Transverse colon (tissue), 4 donors: ENCODE results near the gene GCFC2. TPM values are rescaled to one million over a fixed set of nuclear protein-coding genes. Genes with fewer than 3 reads are reported as not detected.

ENCODE experiments used
- DNase-seq: peaks from one replicate; pipeline ENCODE4 v3.0.0-alpha.2; 2019
- H3K27ac ChIP-seq, 4 donors: fragments of 200-600 bp; sonication (generic); 2 replicates each; pipeline ENCODE4 v1.5.1; 2016 to 2018; ENCODE audit warnings: inconsistent platforms in 4 of 4
- H3K27me3 ChIP-seq: fragments of 200-600 bp; sonication (generic); 2 replicates; pipeline ENCODE4 v1.5.1; 2017; ENCODE audit warnings: inconsistent platforms
- H3K36me3 ChIP-seq, 4 donors: fragments of 200-600 bp; sonication (generic); 2 replicates each; pipeline ENCODE4 v1.5.1; 2017 to 2019; ENCODE audit warnings: inconsistent platforms in 4 of 4
- H3K4me1 ChIP-seq, 4 donors: fragments of 200-600 bp; sonication (generic); 2 replicates each; pipeline ENCODE4 v1.5.1; 2017 to 2020; ENCODE audit warnings: inconsistent platforms in 4 of 4
- H3K4me3 ChIP-seq, 4 donors: fragments of 200-600 bp; sonication (generic); 1 replicate in 1 of 4; 2 replicates in 3 of 4; pipeline versions ENCODE4 v1.5.1 to v1.6.1; 2017 to 2019; ENCODE audit warnings: inconsistent platforms in 4 of 4
- H3K9me3 ChIP-seq, 2 donors: fragments of 200-600 bp; sonication (generic); 2 replicates each; pipeline ENCODE4 v1.5.1; 2017 to 2019; ENCODE audit warnings: inconsistent platforms in 2 of 2
- CTCF ChIP-seq, 5 experiments: fragments of 200-600 bp in 3 of 5; fragments of 450-650 bp in 2 of 5; sonication (generic) in 3 of 5; IDR thresholded peaks; 1 replicate in 2 of 5; 2 replicates in 3 of 5; pipeline ENCODE4 v1.5.1; 2016 to 2017; ENCODE audit warnings: antibody characterized with exemption in 5 of 5, inconsistent platforms in 3 of 5, mild to moderate bottlenecking in 2 of 5, moderate library complexity in 1 of 5
- EP300 ChIP-seq: sonication (generic); formaldehyde crosslinking; IDR thresholded peaks from one replicate; pipeline ENCODE4 v1.6.1; 2017; ENCODE audit warnings: antibody characterized with exemption, low read depth
- POLR2A ChIP-seq: fragments of 450-650 bp; IDR thresholded peaks from one replicate; pipeline ENCODE4 v1.6.1; 2016; ENCODE audit warnings: antibody characterized with exemption, mild to moderate bottlenecking, moderate library complexity
- POLR2AphosphoS5 ChIP-seq, 3 donors: sonication (generic); formaldehyde crosslinking; IDR thresholded peaks; one replicate each; pipeline ENCODE4 v1.6.1; 2016; ENCODE audit warnings: antibody characterized with exemption in 3 of 3
- WGBS, 2 donors: methylation state at CpG; one replicate each; pipeline ENCODE4 v1.1.5; 2018; ENCODE audit warnings: low coverage in 1 of 2; 5-methylcytosine and 5-hydroxymethylcytosine counted together
- in situ Hi-C, 4 donors: fragments of 200-750 bp; cut with MboI; loops; one replicate each; pipeline versions ENCODE4 v1.15.0 to v1.15.1; 2017; ENCODE audit warnings: low sequenced_read_pairs in 3 of 4, low pct_ligation_motif_present in 1 of 4, low pct_unique_long_range_greater_than_20kb in 1 of 4
- intact Hi-C: fragments of 100-400 bp; cut with DNase I; formaldehyde crosslinking; loops from one replicate; pipeline ENCODE4 v1.15.1; 2023; ENCODE audit warnings: low total_unique reads
- total RNA-seq, 4 donors: library from RNA; depleted of rRNA; stranded (reverse); fragments of >200 nt; gene quantifications; one replicate each; pipeline ENCODE4 v1.1.0, GENCODE V29; 2016

Gene GCFC2
- total RNA-seq, 4 donors from 2014 or later, result 18.2 to 43.2 (median 27.3) TPM

- WGBS, 2 donors, result 58 to 75% methylated on average over 5 of the region's 5 CpGs
- Histone ChIP-seq H3K9me3 (no peaks in the 10 kb centered on the region), H3K4me3 (no peak overlapping the region), H3K4me1 (no peaks in the 10 kb centered on the region), H3K36me3 (no peaks in the 10 kb centered on the region), H3K27me3 (peaks cover 14% of the 10 kb centered on the region), H3K27ac (no peak overlapping the region)
- TF ChIP-seq EP300 (no peak), POLR2A (no peak), POLR2AphosphoS5 (IDR thresholded peaks at IDR 0.05) (no peak), CTCF (IDR thresholded peaks at IDR 0.05) (no peak)
- in situ Hi-C loops, result no loop called here
- intact Hi-C loops, result no loop called here
- no peak for DNase-seq
Observed at GRCh38 chr2:75632091-75632701, 78.5 kb downstream of the GCFC2 start.

- TF ChIP-seq EP300 (no peak), CTCF (IDR thresholded peaks at IDR 0.05) (peak; percentile 55 to 86 (median 75))
- Histone ChIP-seq H3K4me3 (no peak overlapping the region), H3K9me3 (no peaks in the 10 kb centered on the region), H3K27ac (no peak overlapping the region), H3K27me3 (peaks cover 14% of the 10 kb centered on the region), H3K4me1 (no peaks in the 10 kb centered on the region), H3K36me3 (no peaks in the 10 kb centered on the region)
- 0 to 5% methylated on average over 4 of the region's 4 CpGs for WGBS, 2 donors
- DNase-seq, result peak; percentile 67
- in situ Hi-C loops (no loop called here), intact Hi-C loops (no loop called here)
Observed at GRCh38 chr2:75627902-75628504, 82.7 kb downstream of the GCFC2 start.

GRCh38 chr2:75622929-75623328 is 87.8 kb downstream of the GCFC2 start:
- no peak for DNase-seq
- Histone ChIP-seq H3K4me3 (no peak overlapping the region), H3K27ac (no peak overlapping the region), H3K36me3 (no peaks in the 10 kb centered on the region), H3K27me3 (peaks cover 3% of the 10 kb centered on the region), H3K9me3 (no peaks in the 10 kb centered on the region), H3K4me1 (no peaks in the 10 kb centered on the region)
- in situ Hi-C loops, result loop anchor here (25.0 kb wide), 2 partner anchors 711 to 936 kb away; no protein-coding TSS in a partner anchor
- intact Hi-C loops, result no loop called here
- TF ChIP-seq EP300, result no peak
- no peak for TF ChIP-seq CTCF (IDR thresholded peaks at IDR 0.05)
- no peak for TF ChIP-seq POLR2A
- no peak for TF ChIP-seq POLR2AphosphoS5 (IDR thresholded peaks at IDR 0.05)
- 78% methylated on average over 3 of the region's 3 CpGs; no CpG with 5 or more reads in 1 of the 2 donors for WGBS, 2 donors

- Histone ChIP-seq H3K27me3 (peaks cover 3% of the 10 kb centered on the region), H3K9me3 (no peaks in the 10 kb centered on the region), H3K4me3 (no peak overlapping the region), H3K27ac (no peak overlapping the region), H3K36me3 (no peaks in the 10 kb centered on the region), H3K4me1 (no peaks in the 10 kb centered on the region)
- WGBS, 2 donors, result 70 to 78% methylated on average over 1 to 2 of the region's 2 CpGs
- TF ChIP-seq EP300 (no peak), POLR2A (no peak), POLR2AphosphoS5 (IDR thresholded peaks at IDR 0.05) (no peak), CTCF (IDR thresholded peaks at IDR 0.05) (no peak)
- intact Hi-C loops (no loop called here), in situ Hi-C loops (loop anchor here (25.0 kb wide), 2 partner anchors 710 to 935 kb away; no protein-coding TSS in a partner anchor)
- no peak for DNase-seq
Observed at GRCh38 chr2:75622500-75622899, 88.2 kb downstream of the GCFC2 start.
